ENCODE results near the gene PRSS21. TPM values are rescaled to one million over a fixed set of nuclear protein-coding genes. Genes with fewer than 3 reads are reported as not detected.
A peak's percentile ranks its signal among the peaks of the same experiment; 100 is the strongest.

The PRSS21 gene
- total RNA-seq, 1 experiment from 2014 or later, result 1.5 TPM

- TF ChIP-seq ZNF138 (CRISPR knock-in tag; conservative IDR thresholded peaks at IDR 0.05) (no peak), ZNF416 (CRISPR knock-in tag; IDR thresholded peaks at IDR 0.05) (no peak), E2F4 (CRISPR knock-in tag; IDR thresholded peaks at IDR 0.05; ENCODE audit: borderline replicate concordance, low read depth) (no peak), JUN (CRISPR knock-in tag; IDR thresholded peaks at IDR 0.05) (no peak), ZBTB43 (CRISPR knock-in tag; IDR thresholded peaks at IDR 0.05) (peak; percentile 31; the same call in 1 of the 2 replicates), JAZF1 (CRISPR knock-in tag; IDR thresholded peaks at IDR 0.05) (no peak), NR2C2 (CRISPR knock-in tag; IDR thresholded peaks at IDR 0.05) (no peak), MYBL2 (CRISPR knock-in tag; IDR thresholded peaks at IDR 0.05) (no peak), MAX (CRISPR knock-in tag; IDR thresholded peaks at IDR 0.05) (peak; percentile 82), ATF1 (CRISPR knock-in tag; IDR thresholded peaks at IDR 0.05) (no peak), AR (CRISPR knock-in tag; IDR thresholded peaks at IDR 0.05) (no peak), GABPB1 (CRISPR knock-in tag; IDR thresholded peaks at IDR 0.05) (peak; percentile 66; the same call in 1 of the 2 replicates), ZNF425 (CRISPR knock-in tag; conservative IDR thresholded peaks at IDR 0.05) (no peak), STAT6 (CRISPR knock-in tag; conservative IDR thresholded peaks at IDR 0.05; ENCODE audit: low read depth) (no peak), OVOL2 (CRISPR knock-in tag; IDR thresholded peaks at IDR 0.05; ENCODE audit: borderline replicate concordance) (no peak), ZNF512 (CRISPR knock-in tag; IDR thresholded peaks at IDR 0.05; ENCODE audit: borderline replicate concordance) (no peak), EMX1 (CRISPR knock-in tag; IDR thresholded peaks at IDR 0.05) (no peak), ZNF532 (CRISPR knock-in tag; IDR thresholded peaks at IDR 0.05; ENCODE audit: borderline replicate concordance) (peak; percentile 67; the same call in 1 of the 2 replicates), ELF4 (CRISPR knock-in tag; IDR thresholded peaks at IDR 0.05; ENCODE audit: low read depth) (no peak)
Observed at GRCh38 chr16:2867987-2868789, 51.2 kb downstream of the PRSS21 start (continued).

All from WTC11 (cell line).